ENCODE results near the gene RIIAD1. TPM values are rescaled to one million over a fixed set of nuclear protein-coding genes. Genes with fewer than 3 reads are reported as not detected.

RIIAD1 gene
- total RNA-seq, 1 donor from 2014 or later = 3.6 TPM

GRCh38 chr1:151720125-151720524 lies 1.2 kb upstream of the RIIAD1 start:
- no peaks in the 10 kb centered on the region for H3K36me3 Mint-ChIP-seq
- H3K9me3 Mint-ChIP-seq = no peaks in the 10 kb centered on the region
- no peak for TF ChIP-seq CTCF (conservative IDR thresholded peaks at IDR 0.05)
- H3K4me1 Mint-ChIP-seq (ENCODE audit: unreplicated experiment) = peaks cover 24% of the 10 kb centered on the region
- no peak for DNase-seq (ENCODE audit: extremely low spot score, unreplicated experiment)
- peak overlapping the region; percentile 67 for H3K27ac Mint-ChIP-seq
- peak overlapping the region; percentile 58 for H3K4me3 Mint-ChIP-seq
- H3K27me3 Mint-ChIP-seq = peaks cover 87% of the 10 kb centered on the region

- peak overlapping the region; percentile 67 for H3K27ac Mint-ChIP-seq
- no peaks in the 10 kb centered on the region for H3K9me3 Mint-ChIP-seq
- peak overlapping the region; percentile 58 for H3K4me3 Mint-ChIP-seq
- H3K36me3 Mint-ChIP-seq = no peaks in the 10 kb centered on the region
- no peak for DNase-seq (ENCODE audit: extremely low spot score, unreplicated experiment)
- TF ChIP-seq CTCF (conservative IDR thresholded peaks at IDR 0.05) = no peak
- H3K4me1 Mint-ChIP-seq (ENCODE audit: unreplicated experiment) = peaks cover 24% of the 10 kb centered on the region
- H3K27me3 Mint-ChIP-seq = peaks cover 87% of the 10 kb centered on the region
Measured at GRCh38 chr1:151720554-151720953, 768 bp upstream of the RIIAD1 start.

DNA sequence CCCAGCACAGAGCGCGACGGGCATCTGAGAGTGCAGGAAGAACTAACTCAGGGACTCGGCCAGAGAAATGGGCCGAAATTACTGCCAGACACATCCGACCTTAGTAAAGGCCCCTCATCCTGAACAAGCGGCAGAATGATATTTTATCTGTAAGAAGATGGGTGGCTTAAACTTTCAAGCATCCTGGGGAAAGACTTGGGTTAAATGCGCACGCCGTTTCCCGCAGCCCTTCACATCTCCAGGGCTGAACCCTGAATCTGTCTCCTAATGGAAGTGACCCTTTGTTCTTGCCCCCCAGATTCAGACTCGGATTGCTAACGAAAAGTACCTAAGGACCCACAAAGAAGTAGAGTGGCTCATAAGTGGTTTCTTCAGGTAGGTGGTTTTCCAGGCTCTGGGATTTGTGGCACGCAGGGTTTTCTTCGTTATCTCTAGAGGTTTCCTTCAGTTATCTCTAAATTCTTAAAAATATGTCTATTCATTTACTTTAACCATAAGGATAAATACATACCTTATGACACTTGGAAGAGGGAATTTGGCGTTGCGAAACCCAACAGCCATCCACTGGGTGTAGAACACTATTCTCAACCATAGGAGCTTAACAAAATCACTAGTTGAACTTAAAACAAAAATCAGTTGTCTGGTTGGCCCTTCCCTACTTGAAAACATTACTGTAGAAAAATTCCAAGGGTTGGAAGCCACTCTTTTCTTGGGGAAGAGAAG lies 627 bp downstream of the RIIAD1 start:
- Mint-ChIP-seq H3K27ac (no peak overlapping the region), H3K27me3 (peaks cover 88% of the 10 kb centered on the region), H3K4me1 (ENCODE audit: unreplicated experiment) (peaks cover 20% of the 10 kb centered on the region), H3K36me3 (no peaks in the 10 kb centered on the region), H3K9me3 (no peaks in the 10 kb centered on the region), H3K4me3 (peak overlapping the region; percentile 82)
- no peak for DNase-seq (ENCODE audit: extremely low spot score, unreplicated experiment)
- no peak for TF ChIP-seq CTCF (conservative IDR thresholded peaks at IDR 0.05)

- no peak for TF ChIP-seq CTCF (conservative IDR thresholded peaks at IDR 0.05)
- H3K4me1 Mint-ChIP-seq (ENCODE audit: unreplicated experiment) = peaks cover 10% of the 10 kb centered on the region
Measured at GRCh38 chr1:151723726-151724370, 2.5 kb downstream of the RIIAD1 start.

GRCh38 chr1:151728151-151729054 lies 7.1 kb downstream of the RIIAD1 start:
- TF ChIP-seq CTCF (conservative IDR thresholded peaks at IDR 0.05) = no peak
- Mint-ChIP-seq H3K4me1 (ENCODE audit: unreplicated experiment) (peaks cover 5% of the 10 kb centered on the region), H3K9me3 (no peaks in the 10 kb centered on the region), H3K4me3 (peak overlapping the region; percentile 62), H3K27ac (no peak overlapping the region), H3K27me3 (peaks cover 53% of the 10 kb centered on the region), H3K36me3 (no peaks in the 10 kb centered on the region)
- no peak for DNase-seq (ENCODE audit: extremely low spot score, unreplicated experiment)

More at GRCh38 chr1:151723726-151724370, 2.5 kb downstream of the RIIAD1 start:
- Mint-ChIP-seq H3K27me3 (peaks cover 85% of the 10 kb centered on the region), H3K4me3 (no peak overlapping the region), H3K36me3 (no peaks in the 10 kb centered on the region), H3K9me3 (no peaks in the 10 kb centered on the region), H3K27ac (no peak overlapping the region)
- no peak for DNase-seq (ENCODE audit: extremely low spot score, unreplicated experiment)
